ENCODE measurements around the gene CCDC86. TPM values are rescaled to one million over a fixed set of nuclear protein-coding genes. Genes with fewer than 3 reads are reported as not detected.

Gene CCDC86
- total RNA-seq, 2 experiments from 2014 or later, result 8.0 to 9.0 TPM

DNA sequence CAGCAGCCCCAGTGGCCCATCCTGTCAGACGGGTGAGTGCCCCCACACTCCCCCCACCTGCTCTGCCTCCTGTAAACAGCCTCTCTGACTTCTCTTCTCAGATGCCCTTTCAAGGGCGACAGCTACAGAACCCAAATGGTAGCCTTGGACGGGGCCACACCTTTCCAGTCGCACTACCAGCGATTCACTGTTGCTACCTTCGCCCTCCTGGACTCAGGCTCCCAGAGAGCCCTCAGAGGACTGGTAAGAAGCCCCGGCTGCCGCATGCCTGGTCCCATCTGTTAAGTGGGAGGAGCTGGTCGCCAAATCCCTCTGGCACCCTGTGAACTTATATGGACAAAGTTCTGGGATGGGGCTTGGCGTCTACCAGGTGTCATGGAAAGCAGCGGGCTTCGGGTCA is 31.6 kb downstream of the CCDC86 start:
- Histone ChIP-seq H3K27ac (ENCODE audit: low read depth in 1 of 2, low read length in 2 of 2) (no peak overlapping the region), H3K4me1 (ENCODE audit: insufficient read depth, low read length) (peaks cover 20% of the 10 kb centered on the region), H3K9me3 (ENCODE audit: control insufficient read depth in 1 of 2, insufficient read depth in 1 of 2, low read length in 2 of 2) (no peaks in the 10 kb centered on the region), H3K27me3 (ENCODE audit: control insufficient read depth in 1 of 2, insufficient read depth in 2 of 2, low read length in 2 of 2) (no peaks in the 10 kb centered on the region), H3K4me3 (ENCODE audit: low read length) (no peak overlapping the region), H3K36me3 (ENCODE audit: insufficient read depth, low read length) (peaks cover 9% of the 10 kb centered on the region)
- intact Hi-C loops (cut with DNase I, micrococcal nuclease), result no loop called here
- DNase-seq, result no peak
- Mint-ChIP-seq H3K4me3 (no peak overlapping the region), H3K27ac (no peak overlapping the region), H3K27me3 (no peaks in the 10 kb centered on the region), H3K36me3 (ENCODE audit: low read depth) (peaks cover 14% of the 10 kb centered on the region), H3K4me1 (ENCODE audit: low read depth) (peaks cover 7% of the 10 kb centered on the region), H3K9me3 (no peaks in the 10 kb centered on the region)
- POLR2A ChIA-PET, result no interaction called here
- ATAC-seq (ENCODE audit: poor library complexity), result no peak
- CTCF ChIA-PET, result no interaction called here
- TF ChIP-seq, protein P1, sequence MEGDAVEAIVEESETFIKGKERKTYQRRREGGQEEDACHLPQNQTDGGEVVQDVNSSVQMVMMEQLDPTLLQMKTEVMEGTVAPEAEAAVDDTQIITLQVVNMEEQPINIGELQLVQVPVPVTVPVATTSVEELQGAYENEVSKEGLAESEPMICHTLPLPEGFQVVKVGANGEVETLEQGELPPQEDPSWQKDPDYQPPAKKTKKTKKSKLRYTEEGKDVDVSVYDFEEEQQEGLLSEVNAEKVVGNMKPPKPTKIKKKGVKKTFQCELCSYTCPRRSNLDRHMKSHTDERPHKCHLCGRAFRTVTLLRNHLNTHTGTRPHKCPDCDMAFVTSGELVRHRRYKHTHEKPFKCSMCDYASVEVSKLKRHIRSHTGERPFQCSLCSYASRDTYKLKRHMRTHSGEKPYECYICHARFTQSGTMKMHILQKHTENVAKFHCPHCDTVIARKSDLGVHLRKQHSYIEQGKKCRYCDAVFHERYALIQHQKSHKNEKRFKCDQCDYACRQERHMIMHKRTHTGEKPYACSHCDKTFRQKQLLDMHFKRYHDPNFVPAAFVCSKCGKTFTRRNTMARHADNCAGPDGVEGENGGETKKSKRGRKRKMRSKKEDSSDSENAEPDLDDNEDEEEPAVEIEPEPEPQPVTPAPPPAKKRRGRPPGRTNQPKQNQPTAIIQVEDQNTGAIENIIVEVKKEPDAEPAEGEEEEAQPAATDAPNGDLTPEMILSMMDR (IDR thresholded peaks at IDR 0.05), result no peak

DNA sequence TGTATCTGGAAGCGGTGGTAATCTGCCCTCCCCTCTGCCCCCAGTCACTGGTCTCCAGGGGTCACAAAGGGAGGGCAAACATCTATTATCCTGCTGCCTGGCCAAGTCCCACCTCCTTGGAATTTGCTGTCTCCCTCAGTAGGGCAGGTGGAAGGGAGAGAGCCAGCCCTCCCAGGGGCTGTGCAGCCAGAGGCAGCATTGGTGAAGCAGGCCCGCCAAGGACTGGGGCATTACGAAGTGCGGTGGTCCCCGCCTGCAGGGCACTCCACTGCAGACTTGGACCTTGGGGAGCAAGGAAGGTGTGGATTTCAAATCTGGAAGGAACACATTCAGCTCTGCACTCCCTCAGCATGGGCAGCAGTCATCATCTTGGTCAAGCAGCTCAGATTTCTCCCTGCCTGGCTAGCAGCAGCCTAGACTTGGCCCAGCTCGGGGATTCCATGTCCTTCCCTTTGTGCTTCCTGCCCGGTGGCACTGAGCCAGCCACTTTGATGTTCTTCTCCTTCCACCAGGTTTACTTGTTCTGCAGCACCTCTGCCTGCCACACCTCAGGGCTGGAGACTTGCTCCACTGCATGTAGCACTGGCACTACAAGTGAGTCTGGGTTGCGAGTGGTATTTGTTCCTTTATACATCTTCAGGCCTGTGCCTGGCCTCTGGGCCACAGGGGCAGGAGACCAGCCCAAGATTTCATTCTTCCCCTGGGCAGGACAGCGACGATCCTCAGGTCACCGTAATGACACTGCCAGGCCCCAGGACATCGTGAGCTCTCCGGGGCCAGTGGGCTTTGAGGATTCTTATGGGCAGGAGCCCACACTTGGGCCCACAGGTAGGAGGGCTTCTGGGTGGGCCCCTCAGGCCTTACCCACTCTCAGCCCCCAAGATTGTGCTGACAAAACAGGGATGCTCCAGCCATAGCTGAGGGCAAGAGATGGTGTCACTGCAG is 32.8 kb downstream of the CCDC86 start:
- ATAC-seq (ENCODE audit: poor library complexity) (no peak), DNase-seq (no peak)
- H3K36me3 ChIP-seq (ENCODE audit: insufficient read depth, low read length), result peaks cover 16% of the 10 kb centered on the region
- H3K36me3 Mint-ChIP-seq (ENCODE audit: low read depth), result peaks cover 25% of the 10 kb centered on the region
- TF ChIP-seq, protein P1 (IDR thresholded peaks at IDR 0.05), result no peak
- ChIA-PET POLR2A (no interaction called here), CTCF (no interaction called here)
- H3K27ac Mint-ChIP-seq, result no peak overlapping the region
- H3K4me1 ChIP-seq (ENCODE audit: insufficient read depth, low read length), result peaks cover 20% of the 10 kb centered on the region
- no peaks in the 10 kb centered on the region for H3K27me3 ChIP-seq (ENCODE audit: control insufficient read depth in 1 of 2, insufficient read depth in 2 of 2, low read length in 2 of 2)
- no peak overlapping the region for H3K4me3 Mint-ChIP-seq
- H3K4me1 Mint-ChIP-seq (ENCODE audit: low read depth), result peaks cover 7% of the 10 kb centered on the region
- intact Hi-C loops (cut with DNase I, micrococcal nuclease), result no loop called here
- no peaks in the 10 kb centered on the region for H3K27me3 Mint-ChIP-seq
- no peak overlapping the region for H3K27ac ChIP-seq (ENCODE audit: low read depth in 1 of 2, low read length in 2 of 2)
- H3K9me3 Mint-ChIP-seq, result no peaks in the 10 kb centered on the region
- no peak overlapping the region for H3K4me3 ChIP-seq (ENCODE audit: low read length)
- H3K9me3 ChIP-seq (ENCODE audit: control insufficient read depth in 1 of 2, insufficient read depth in 1 of 2, low read length in 2 of 2), result no peaks in the 10 kb centered on the region

DNA sequence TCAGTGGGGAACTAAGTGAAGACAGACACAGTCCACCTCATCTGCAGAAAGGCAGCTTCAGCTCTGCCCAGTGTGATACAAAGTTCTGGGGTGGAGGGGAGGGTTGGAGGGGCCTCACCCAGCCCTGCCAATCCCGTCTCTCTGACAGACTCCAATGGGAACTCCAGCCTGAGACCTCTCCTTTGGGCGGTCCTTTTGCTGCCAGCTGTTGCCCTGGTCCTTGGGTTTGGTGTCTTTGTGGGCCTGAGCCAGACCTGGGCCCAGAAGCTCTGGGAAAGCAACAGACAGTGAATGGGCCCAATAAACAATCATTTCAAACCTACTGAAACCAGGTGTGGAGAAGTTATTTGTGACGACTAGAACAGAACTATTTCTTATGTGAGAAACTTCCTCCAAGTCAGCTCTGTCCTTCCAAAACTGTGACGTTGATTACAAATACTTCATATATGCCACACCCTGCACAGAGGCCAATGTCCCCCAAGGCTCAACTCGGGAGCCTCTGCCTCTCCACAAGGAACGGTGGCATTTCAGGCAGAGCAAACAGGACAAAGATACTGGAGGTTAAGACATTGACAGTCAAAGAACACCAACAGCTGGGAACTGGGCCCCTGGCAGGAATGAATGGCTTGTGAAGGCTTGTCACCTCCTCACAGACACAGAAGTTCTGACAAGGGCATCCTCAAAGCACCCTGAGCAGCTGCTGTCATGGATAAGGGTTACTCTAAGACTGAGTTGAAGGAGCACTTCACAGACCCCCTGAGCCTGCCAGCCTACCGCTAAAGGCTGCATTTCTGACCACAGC is 33.7 kb downstream of the CCDC86 start:
- no peaks in the 10 kb centered on the region for H3K9me3 ChIP-seq (ENCODE audit: control insufficient read depth in 1 of 2, insufficient read depth in 1 of 2, low read length in 2 of 2)
- ATAC-seq (ENCODE audit: poor library complexity) (no peak), DNase-seq (no peak)
- ChIA-PET CTCF (no interaction called here), POLR2A (interaction anchor here (1.1 kb wide), 1 partner anchor 51 kb away, joined by 3 read pairs; no protein-coding TSS in a partner anchor)
- H3K27me3 ChIP-seq (ENCODE audit: control insufficient read depth in 1 of 2, insufficient read depth in 2 of 2, low read length in 2 of 2), result no peaks in the 10 kb centered on the region
- no peaks in the 10 kb centered on the region for H3K9me3 Mint-ChIP-seq
- H3K4me3 Mint-ChIP-seq, result no peak overlapping the region
- H3K36me3 ChIP-seq (ENCODE audit: insufficient read depth, low read length), result peaks cover 24% of the 10 kb centered on the region
- H3K27me3 Mint-ChIP-seq, result no peaks in the 10 kb centered on the region
- peaks cover 19% of the 10 kb centered on the region for H3K4me1 ChIP-seq (ENCODE audit: insufficient read depth, low read length)
- H3K27ac Mint-ChIP-seq, result no peak overlapping the region
- no peak overlapping the region for H3K4me3 ChIP-seq (ENCODE audit: low read length)
- intact Hi-C loops (cut with DNase I, micrococcal nuclease), result no loop called here
- peaks cover 7% of the 10 kb centered on the region for H3K4me1 Mint-ChIP-seq (ENCODE audit: low read depth)
- H3K36me3 Mint-ChIP-seq (ENCODE audit: low read depth), result peaks cover 34% of the 10 kb centered on the region
- TF ChIP-seq, protein P1 (IDR thresholded peaks at IDR 0.05), result no peak
- H3K27ac ChIP-seq (ENCODE audit: low read depth in 1 of 2, low read length in 2 of 2), result no peak overlapping the region

Data from CD4-positive, alpha-beta T cell (primary cell).